ENCODE data around the gene APLP2.
A peak's percentile ranks its signal among the peaks of the same experiment; 100 is the strongest.
"Not testable (repeated sequence)": the region's sequence is repeated elsewhere in the genome, so short reads cannot be mapped to it uniquely, and the experiment has no call there.

The APLP2 gene

GRCh38 chr11:130168105-130168504 is 98.4 kb downstream of the APLP2 start:
- no peak for DNase-seq

DNA sequence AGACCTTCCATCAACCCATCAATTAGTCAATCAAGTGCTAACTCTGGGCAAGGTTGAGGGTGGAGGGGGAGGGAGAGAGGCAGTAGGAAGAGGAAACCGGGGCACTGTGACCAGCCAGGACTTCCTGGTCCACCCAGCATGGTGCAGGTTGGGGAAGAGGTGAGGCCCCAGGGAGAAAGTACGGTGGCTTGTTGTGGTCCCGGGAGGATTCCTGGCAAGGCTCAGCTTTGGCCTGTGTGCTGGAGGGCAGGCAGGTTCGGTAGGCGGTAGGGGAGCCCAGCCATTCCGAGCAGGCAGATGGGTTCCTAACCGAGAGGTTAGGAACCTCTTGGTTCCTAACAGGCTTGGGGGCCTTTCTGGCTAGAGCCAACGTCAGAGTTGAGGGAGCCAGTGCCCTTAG is 100.7 kb downstream of the APLP2 start:
- DNase-seq = no peak

- no peak for DNase-seq
These were observed 101.8 kb downstream of the APLP2 start for GRCh38 chr11:130171534-130171933.

GRCh38 chr11:130172001-130172400 is 102.3 kb downstream of the APLP2 start:
- DNase-seq = not testable (repeated sequence)

DNA sequence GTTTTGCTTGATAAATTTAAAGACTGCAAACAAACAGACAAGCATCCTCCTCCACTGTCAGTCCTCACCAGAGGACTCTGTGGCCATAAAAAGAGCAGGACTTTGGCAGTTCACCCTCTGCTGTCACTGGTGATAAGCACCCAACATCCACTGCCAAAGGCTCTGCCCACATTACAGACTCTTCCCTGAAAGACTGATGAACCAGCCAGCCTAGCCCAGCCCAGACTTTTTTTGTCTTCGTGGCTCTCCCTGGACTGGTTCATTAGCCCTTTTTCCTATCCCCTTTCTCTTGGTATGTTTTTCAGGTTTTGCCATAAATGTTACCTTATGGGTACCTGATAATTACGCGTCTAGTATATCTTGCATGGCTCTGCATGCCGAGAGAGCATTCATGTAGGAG is 104.9 kb downstream of the APLP2 start:
- no peak for DNase-seq

DNA sequence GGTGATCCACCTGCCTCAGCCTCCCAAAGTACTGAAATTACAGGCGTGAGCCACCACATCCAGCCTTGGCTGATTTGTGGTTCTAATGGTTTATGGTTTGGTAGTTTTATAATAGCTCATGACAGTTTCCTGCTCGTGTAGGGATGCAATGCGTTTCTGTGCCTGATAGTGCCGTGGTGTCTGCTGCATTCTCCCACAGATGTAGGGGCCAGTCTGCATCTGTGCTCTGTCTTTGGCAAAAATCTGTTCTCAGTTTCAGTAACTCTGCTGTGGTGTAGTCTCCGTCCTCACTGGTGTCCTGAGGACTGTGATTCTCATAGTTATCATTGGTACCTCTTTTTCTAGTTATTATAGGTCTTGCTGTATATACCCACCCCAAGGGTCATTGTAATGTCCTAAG is 106.2 kb downstream of the APLP2 start:
- no peak for DNase-seq

- DNase-seq = no peak
These were observed 108.1 kb downstream of the APLP2 start for GRCh38 chr11:130177782-130178181.

GRCh38 chr11:130178441-130179339 is 109.0 kb downstream of the APLP2 start:
- peak; percentile 20 for DNase-seq

GRCh38 chr11:130179396-130180306 is 110.0 kb downstream of the APLP2 start:
- DNase-seq = peak; percentile 65

DNA sequence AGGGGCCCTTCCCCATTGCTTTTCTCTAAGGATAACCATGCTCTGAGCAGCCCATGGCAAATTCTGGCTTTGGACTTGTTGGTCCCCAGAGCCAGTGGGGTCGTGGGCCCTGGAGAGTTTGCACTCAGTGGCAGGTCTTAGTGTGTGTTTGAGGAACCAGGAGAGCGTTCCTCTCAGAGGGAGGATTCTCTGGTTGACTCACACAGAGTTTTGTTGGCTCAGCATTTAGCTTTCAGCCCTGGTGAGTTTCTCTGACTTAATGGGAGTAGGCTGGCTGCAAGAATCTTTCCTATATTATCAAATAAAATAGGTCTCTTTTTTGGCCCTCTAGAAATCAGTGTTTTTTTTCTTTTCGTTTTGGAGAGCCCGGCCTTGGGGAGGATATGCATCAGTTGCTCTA is 110.8 kb downstream of the APLP2 start:
- peak; percentile 43 for DNase-seq

- DNase-seq = no peak
These were observed 111.2 kb downstream of the APLP2 start for GRCh38 chr11:130180896-130181294.

DNA sequence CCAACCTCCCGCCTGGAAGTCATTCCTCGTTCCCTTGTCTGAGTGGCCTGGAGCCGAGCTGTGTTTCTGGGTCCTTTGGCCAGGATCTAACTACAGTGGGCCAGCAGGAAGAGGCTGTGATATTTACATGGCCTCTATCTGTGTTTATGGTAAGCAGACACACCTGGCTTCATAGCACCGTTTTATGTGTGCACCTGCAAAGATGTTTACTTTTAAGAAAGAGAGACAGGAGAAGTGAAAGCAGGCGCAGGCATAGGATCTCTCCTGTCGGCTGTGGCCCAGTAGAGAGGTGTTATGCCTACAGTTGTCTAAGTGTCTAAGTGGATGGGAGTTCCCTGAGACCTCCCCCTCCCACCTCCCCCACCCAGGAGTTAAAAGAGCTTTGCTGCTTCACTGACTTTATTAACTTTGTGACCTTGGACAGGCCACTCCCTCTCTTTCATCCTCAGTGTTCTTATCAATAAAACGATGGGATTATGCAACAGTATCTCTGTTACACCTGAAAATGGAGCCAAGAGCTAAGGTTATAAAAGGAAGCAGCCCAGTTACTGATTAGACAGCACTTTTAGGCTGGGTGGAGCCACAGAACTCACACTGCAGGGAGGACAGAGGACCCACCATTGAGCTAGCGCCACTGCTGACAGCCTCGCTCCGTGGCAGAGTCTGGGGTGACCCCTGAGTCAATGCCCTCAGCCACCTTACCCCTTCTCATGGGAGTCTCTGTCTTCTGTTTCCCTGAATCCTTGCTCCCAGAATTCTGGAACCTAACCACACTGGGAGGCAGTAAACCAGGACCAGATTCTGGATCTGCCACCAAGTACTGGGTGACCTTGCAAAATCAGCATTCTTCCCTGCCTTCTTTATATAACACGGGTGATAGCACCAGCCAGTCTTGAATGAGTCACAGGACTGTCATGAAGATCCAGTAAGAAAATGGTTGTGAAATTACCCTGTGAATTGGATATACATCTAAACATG is 111.9 kb downstream of the APLP2 start:
- DNase-seq = peak; percentile 58

DNA sequence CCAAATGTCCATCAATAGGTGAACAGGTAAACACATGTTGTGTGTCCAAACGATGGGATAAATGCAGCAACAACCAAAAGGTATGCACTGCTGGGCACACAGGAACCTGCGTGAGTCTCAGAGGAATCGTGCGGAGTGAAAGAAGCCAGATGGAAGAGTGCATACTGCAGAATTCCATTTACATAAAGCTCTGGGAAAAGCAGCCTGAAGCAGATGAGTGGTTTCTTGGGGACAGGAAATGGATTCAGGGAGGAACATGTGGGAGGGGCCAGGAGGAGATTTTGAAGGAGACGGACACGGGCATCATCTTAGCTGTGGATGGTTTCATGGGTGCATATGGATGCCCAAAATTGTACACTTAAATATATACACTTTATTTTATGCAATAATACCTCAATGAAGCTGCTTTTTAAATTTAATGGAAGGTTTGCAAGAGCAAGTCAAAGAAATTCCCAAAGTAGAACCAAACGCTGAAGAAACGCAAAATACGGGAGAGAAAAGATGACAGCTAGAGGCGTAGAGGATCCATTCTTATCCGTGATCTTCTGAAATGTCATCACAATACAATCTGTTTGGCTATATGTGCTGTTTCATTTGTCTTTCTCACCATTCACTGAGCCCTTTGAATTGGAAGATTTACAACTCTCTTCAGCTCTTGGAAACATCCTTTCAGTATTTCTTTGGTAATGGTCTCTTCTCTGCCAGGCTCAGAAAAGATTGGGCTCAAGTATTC is 114.3 kb downstream of the APLP2 start:
- DNase-seq = no peak

- DNase-seq = no peak
These were observed 117.4 kb downstream of the APLP2 start for GRCh38 chr11:130187096-130187495.

DNA sequence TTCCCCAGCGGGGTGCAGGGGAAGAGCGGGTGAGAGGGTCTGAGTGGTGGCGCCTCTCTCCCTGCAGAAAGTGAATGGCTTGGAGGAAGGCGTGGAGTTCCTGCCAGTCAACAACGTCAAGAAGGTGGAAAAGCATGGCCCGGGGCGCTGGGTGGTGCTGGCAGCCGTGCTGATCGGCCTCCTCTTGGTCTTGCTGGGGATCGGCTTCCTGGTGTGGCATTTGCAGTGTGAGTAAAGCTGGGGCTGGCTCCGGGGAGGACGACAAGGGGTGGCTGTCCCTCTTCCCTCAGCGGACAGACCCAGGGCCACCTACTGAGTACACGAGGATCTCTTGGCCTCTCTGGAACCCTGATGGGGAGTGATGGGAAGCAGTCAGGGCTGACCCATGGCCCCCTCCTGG is 118.4 kb downstream of the APLP2 start:
- no peak for DNase-seq

- no peak for DNase-seq
These were observed 119.1 kb downstream of the APLP2 start for GRCh38 chr11:130188585-130189347.

DNA sequence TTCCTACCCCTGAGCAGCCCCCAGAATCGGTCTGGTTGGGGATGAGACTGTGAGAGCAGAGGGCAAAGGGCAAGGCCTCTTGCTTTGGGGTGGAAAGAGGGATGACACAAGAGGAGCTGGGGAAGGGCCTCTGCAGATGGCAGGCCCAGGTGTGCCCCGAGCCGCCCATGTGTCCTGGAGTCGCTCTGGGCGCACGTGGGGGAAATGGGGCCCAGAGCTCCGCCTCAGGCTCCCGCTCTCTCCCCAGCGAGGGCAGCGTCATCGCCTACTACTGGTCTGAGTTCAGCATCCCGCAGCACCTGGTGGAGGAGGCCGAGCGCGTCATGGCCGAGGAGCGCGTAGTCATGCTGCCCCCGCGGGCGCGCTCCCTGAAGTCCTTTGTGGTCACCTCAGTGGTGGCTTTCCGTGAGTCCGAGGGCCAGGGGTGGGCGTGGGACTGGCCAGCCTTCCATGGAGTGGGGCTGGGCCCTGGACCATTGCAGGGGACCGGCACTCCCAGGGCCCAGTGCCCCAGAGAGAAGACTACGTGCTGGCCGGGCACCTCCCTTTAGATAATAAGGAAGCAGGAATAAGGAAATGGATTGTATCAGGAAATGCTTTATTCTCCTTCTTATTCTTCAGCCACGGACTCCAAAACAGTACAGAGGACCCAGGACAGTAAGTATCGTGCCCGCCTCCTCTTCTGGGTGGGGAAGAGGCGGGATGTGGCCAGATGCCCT is 120.0 kb downstream of the APLP2 start:
- DNase-seq = no peak

DNA sequence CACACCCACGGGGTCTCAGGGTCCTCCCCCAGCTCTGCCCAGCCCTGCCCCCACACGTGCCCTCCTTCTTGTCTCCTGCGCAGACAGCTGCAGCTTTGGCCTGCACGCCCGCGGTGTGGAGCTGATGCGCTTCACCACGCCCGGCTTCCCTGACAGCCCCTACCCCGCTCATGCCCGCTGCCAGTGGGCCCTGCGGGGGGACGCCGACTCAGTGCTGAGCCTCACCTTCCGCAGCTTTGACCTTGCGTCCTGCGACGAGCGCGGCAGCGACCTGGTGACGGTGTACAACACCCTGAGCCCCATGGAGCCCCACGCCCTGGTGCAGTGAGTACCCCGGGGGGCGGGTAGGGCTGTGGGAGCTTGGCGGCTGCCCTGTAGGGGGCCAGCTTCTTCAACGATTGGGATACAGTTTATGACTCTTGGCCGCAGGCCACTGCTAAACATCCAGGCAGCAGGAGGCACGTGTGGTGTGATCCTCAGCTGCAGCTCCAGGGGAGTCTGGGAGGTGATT is 120.7 kb downstream of the APLP2 start:
- no peak for DNase-seq

GRCh38 chr11:130191896-130192295 is 122.2 kb downstream of the APLP2 start:
- no peak for DNase-seq

- no peak for DNase-seq
These were observed 123.2 kb downstream of the APLP2 start for GRCh38 chr11:130192845-130193267.
